HUES48 (cell line): ENCODE data around the gene SETDB1.

Source experiments
- H3K27ac ChIP-seq: one replicate; pipeline ENCODE4 v1.7.0; 2013; ENCODE audit warnings: low read depth, low read length, inconsistent platforms
- H3K27me3 ChIP-seq: 2 replicates; pipeline ENCODE4 v1.6.1; 2013; ENCODE audit warnings: mild to moderate bottlenecking, low read length; ENCODE audit not compliant: control insufficient read depth, insufficient read depth
- H3K36me3 ChIP-seq: 2 replicates; pipeline ENCODE4 v1.6.1; 2013; ENCODE audit warnings: low read length; ENCODE audit not compliant: control insufficient read depth, insufficient read depth
- H3K4me1 ChIP-seq: 2 replicates; pipeline ENCODE4 v1.6.1; 2013; ENCODE audit warnings: mild to moderate bottlenecking, low read length; ENCODE audit not compliant: control insufficient read depth, insufficient read depth
- H3K4me3 ChIP-seq: 2 replicates; pipeline ENCODE4 v1.5.1; 2013; ENCODE audit warnings: mild to moderate bottlenecking, low read depth, low read length
- H3K9ac ChIP-seq: 2 replicates; pipeline ENCODE4 v1.6.1; 2013; ENCODE audit warnings: mild to moderate bottlenecking, low read depth, low read length, moderate library complexity
- H3K9me3 ChIP-seq: 2 replicates; pipeline ENCODE4 v1.6.1; 2013; ENCODE audit warnings: low read length; ENCODE audit not compliant: control insufficient read depth, insufficient read depth

SETDB1 gene

DNA sequence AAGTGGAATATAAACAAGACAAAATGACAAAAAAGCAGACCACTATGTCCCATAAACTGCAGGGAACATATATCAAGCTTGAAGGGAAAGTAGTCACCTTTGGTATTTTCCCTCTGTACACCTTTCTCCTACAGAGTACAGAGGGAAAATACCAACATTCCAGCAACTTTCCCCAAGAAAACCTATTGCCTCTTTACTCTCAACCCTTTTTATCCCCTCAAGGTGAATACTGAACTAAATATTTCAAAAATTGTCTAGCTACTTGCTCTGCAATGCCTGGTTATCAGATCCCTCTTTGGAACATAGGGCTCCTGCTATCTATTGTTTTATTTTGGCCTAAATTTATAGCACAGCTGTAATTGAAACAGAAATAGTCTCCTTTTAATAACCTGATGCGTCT is 23.4 kb upstream of the SETDB1 start:
- Histone ChIP-seq H3K27ac (no peak overlapping the region), H3K4me3 (no peak overlapping the region), H3K27me3 (no peaks in the 10 kb centered on the region), H3K9me3 (peaks cover 4% of the 10 kb centered on the region; the same call in 1 of the 2 replicates), H3K9ac (no peak overlapping the region), H3K4me1 (no peaks in the 10 kb centered on the region), H3K36me3 (no peaks in the 10 kb centered on the region)

DNA sequence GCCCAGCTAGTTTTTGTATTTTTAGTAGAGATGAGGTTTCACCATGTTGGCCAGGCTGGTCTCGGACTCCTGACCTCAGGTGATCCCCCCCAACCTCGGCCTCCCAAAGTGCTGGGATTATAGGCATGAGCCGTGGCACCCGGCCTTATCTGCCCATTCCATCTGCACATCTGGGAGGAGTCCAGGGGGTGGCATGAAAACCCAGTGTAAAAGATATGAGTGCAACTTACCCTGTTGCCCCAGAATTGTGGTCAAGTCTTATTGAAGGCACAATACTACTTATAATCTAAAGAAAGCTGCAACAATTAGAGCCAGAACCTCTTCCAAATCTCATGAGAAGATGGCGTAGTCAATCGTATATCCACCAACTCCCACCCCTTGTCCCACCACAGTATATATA is 20.9 kb upstream of the SETDB1 start:
- Histone ChIP-seq H3K9ac (no peak overlapping the region), H3K4me3 (no peak overlapping the region), H3K36me3 (no peaks in the 10 kb centered on the region), H3K4me1 (no peaks in the 10 kb centered on the region), H3K27ac (no peak overlapping the region), H3K9me3 (no peaks in the 10 kb centered on the region), H3K27me3 (no peaks in the 10 kb centered on the region)

GRCh38 chr1:150906329-150906728 is 19.8 kb upstream of the SETDB1 start:
- H3K36me3 ChIP-seq = no peaks in the 10 kb centered on the region
- no peak overlapping the region for H3K4me3 ChIP-seq
- no peak overlapping the region for H3K9ac ChIP-seq
- H3K27me3 ChIP-seq = no peaks in the 10 kb centered on the region
- H3K9me3 ChIP-seq = no peaks in the 10 kb centered on the region
- no peaks in the 10 kb centered on the region for H3K4me1 ChIP-seq
- H3K27ac ChIP-seq = no peak overlapping the region

DNA sequence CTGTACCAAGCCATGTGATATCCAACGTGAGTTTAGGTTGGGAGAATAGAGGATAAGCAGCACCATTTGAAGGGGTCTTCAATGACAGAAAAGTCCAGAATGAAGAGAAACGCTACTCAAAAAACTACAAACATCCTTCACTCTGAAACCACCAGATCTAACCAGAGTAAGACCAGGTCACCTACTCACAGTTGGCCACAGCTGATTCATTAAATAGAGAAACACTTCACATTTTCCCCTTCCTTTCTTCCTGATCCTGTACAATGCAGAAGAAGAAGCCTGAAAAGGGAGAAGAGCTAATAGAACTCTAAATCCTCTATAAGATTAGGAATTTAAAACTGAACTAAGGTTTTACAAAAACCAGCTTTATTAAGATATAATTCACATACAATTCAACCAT is 19.4 kb upstream of the SETDB1 start:
- Histone ChIP-seq H3K27ac (no peak overlapping the region), H3K9ac (no peak overlapping the region), H3K36me3 (no peaks in the 10 kb centered on the region), H3K4me3 (no peak overlapping the region), H3K9me3 (no peaks in the 10 kb centered on the region), H3K4me1 (no peaks in the 10 kb centered on the region), H3K27me3 (no peaks in the 10 kb centered on the region)

DNA sequence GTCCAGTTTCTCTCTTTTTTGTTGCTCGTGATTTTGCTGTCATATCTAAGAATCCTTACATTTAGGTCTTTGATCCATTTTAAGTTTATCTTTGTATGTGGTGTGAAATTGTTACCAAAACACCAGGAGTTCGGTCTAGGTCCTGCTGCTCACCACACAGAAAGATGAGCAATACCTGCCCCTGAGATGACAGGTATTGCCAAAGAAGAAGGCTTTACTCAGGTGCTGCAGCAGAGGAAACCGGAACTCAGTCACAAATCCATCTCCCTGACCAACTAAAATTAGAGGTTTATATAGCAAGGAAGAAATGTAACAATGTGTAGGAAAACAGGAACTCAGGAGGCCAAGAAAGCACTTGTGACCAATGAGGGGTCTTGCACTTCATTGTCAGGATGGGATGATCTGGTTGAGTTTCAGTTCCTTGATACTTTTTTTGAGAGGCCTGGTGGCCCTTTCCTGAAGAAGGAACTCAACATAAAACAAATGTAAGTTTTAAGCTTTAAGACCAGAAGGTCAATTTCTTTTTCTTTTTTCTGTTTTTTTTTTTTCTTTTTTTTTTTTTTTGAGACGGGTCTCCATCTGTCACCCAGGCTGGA is 16.5 kb upstream of the SETDB1 start:
- Histone ChIP-seq H3K27ac (no peak overlapping the region), H3K36me3 (no peaks in the 10 kb centered on the region), H3K9me3 (no peaks in the 10 kb centered on the region), H3K4me3 (no peak overlapping the region), H3K27me3 (no peaks in the 10 kb centered on the region), H3K9ac (no peak overlapping the region), H3K4me1 (peaks cover 11% of the 10 kb centered on the region)

GRCh38 chr1:150912623-150913022 is 13.5 kb upstream of the SETDB1 start:
- Histone ChIP-seq H3K9ac (no peak overlapping the region), H3K27ac (no peak overlapping the region), H3K4me1 (peaks cover 11% of the 10 kb centered on the region), H3K27me3 (no peaks in the 10 kb centered on the region), H3K9me3 (no peaks in the 10 kb centered on the region), H3K36me3 (no peaks in the 10 kb centered on the region), H3K4me3 (no peak overlapping the region)

- Histone ChIP-seq H3K9ac (no peak overlapping the region), H3K27ac (no peak overlapping the region), H3K9me3 (no peaks in the 10 kb centered on the region), H3K27me3 (no peaks in the 10 kb centered on the region), H3K36me3 (no peaks in the 10 kb centered on the region), H3K4me3 (no peak overlapping the region), H3K4me1 (peaks cover 12% of the 10 kb centered on the region)
These were observed 8.8 kb upstream of the SETDB1 start for GRCh38 chr1:150917387-150917786.

GRCh38 chr1:150922519-150922975 is 3.6 kb upstream of the SETDB1 start:
- Histone ChIP-seq H3K9ac (no peak overlapping the region), H3K9me3 (no peaks in the 10 kb centered on the region), H3K4me3 (no peak overlapping the region), H3K27me3 (no peaks in the 10 kb centered on the region), H3K4me1 (peaks cover 7% of the 10 kb centered on the region), H3K27ac (no peak overlapping the region), H3K36me3 (peaks cover 2% of the 10 kb centered on the region)

GRCh38 chr1:150925080-150925479 is 1.1 kb upstream of the SETDB1 start:
- H3K27ac ChIP-seq = no peak overlapping the region
- H3K4me3 ChIP-seq = no peak overlapping the region
- H3K36me3 ChIP-seq = peaks cover 22% of the 10 kb centered on the region
- no peak overlapping the region for H3K9ac ChIP-seq
- peaks cover 7% of the 10 kb centered on the region for H3K4me1 ChIP-seq
- no peaks in the 10 kb centered on the region for H3K27me3 ChIP-seq
- H3K9me3 ChIP-seq = no peaks in the 10 kb centered on the region

DNA sequence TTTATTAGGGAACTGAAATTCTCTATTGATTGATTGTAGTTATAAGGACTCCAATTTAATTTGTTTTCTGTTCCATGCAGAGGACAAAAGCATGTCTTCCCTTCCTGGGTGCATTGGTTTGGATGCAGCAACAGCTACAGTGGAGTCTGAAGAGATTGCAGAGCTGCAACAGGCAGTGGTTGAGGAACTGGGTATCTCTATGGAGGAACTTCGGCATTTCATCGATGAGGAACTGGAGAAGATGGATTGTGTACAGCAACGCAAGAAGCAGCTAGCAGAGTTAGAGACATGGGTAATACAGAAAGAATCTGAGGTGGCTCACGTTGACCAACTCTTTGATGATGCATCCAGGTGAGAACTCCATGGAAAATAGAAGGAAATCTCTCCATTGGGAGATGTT is 1.5 kb downstream of the SETDB1 start:
- no peaks in the 10 kb centered on the region for H3K27me3 ChIP-seq

GRCh38 chr1:150928286-150928685 is 2.1 kb downstream of the SETDB1 start:
- Histone ChIP-seq H3K36me3 (peaks cover 50% of the 10 kb centered on the region), H3K27me3 (no peaks in the 10 kb centered on the region), H3K4me3 (no peak overlapping the region), H3K9ac (no peak overlapping the region), H3K4me1 (no peaks in the 10 kb centered on the region), H3K27ac (no peak overlapping the region), H3K9me3 (no peaks in the 10 kb centered on the region)

More for the DNA sequence above, 1.5 kb downstream of the SETDB1 start:
- no peak overlapping the region for H3K27ac ChIP-seq
- H3K9ac ChIP-seq = no peak overlapping the region
- H3K4me3 ChIP-seq = no peak overlapping the region
- H3K36me3 ChIP-seq = peaks cover 44% of the 10 kb centered on the region
- no peaks in the 10 kb centered on the region for H3K9me3 ChIP-seq
- H3K4me1 ChIP-seq = 0 out of 2 replicates have a peak, but pooled peaks cover under 1% of the 10 kb centered on the region
